NB4 (cell line): ENCODE results near the gene IMMP2L.

Experiments used
- DNase-seq: peaks from one replicate; pipeline ENCODE4 v3.0.0; 2010; ENCODE audit warnings: low read depth
- H3K4me3 ChIP-seq: one replicate; pipeline ENCODE4 v1.5.1; 2011; ENCODE audit warnings: mild to moderate bottlenecking, low read depth, low read length, moderate library complexity
- CTCF ChIP-seq: IDR thresholded peaks from one replicate; pipeline ENCODE4 v1.5.1; 2012; ENCODE audit warnings: low read depth, low read length
- MAX ChIP-seq: IDR thresholded peaks from 2 replicates; pipeline ENCODE4 v1.6.1; 2011; ENCODE audit warnings: low read depth, low read length
- MYC ChIP-seq: IDR thresholded peaks from 2 replicates; pipeline ENCODE4 v1.6.1; 2011; ENCODE audit warnings: low read depth, low read length
- POLR2A ChIP-seq: IDR thresholded peaks from 2 replicates; pipeline ENCODE4 v1.6.1; 2011; ENCODE audit warnings: mild to moderate bottlenecking; ENCODE audit not compliant: insufficient read length; ENCODE audit errors: extremely low read depth

The IMMP2L gene

GRCh38 chr7:110780712-110781111, 781.6 kb downstream of the IMMP2L start:
- TF ChIP-seq MAX (no peak), CTCF (no peak), MYC (no peak), POLR2A (no peak)
- no peak for DNase-seq
- no peak overlapping the region for H3K4me3 ChIP-seq

- TF ChIP-seq MYC, result no peak
- no peak for TF ChIP-seq POLR2A
- no peak for TF ChIP-seq MAX
- TF ChIP-seq CTCF, result no peak
- no peak for DNase-seq
- no peak overlapping the region for H3K4me3 ChIP-seq
These were observed 783.0 kb downstream of the IMMP2L start for GRCh38 chr7:110779339-110779738.

GRCh38 chr7:110775046-110775445, 787.2 kb downstream of the IMMP2L start:
- no peak overlapping the region for H3K4me3 ChIP-seq
- TF ChIP-seq CTCF (no peak), MYC (no peak), MAX (no peak), POLR2A (no peak)
- no peak for DNase-seq

GRCh38 chr7:110774071-110774470, 788.2 kb downstream of the IMMP2L start:
- DNase-seq, result no peak
- TF ChIP-seq MAX, result no peak
- no peak for TF ChIP-seq CTCF
- TF ChIP-seq MYC, result no peak
- TF ChIP-seq POLR2A, result no peak
- H3K4me3 ChIP-seq, result no peak overlapping the region

GRCh38 chr7:110772615-110773014, 789.7 kb downstream of the IMMP2L start:
- no peak for TF ChIP-seq MAX
- DNase-seq, result no peak
- H3K4me3 ChIP-seq, result no peak overlapping the region

- no peak for DNase-seq
- TF ChIP-seq POLR2A (no peak), CTCF (no peak), MAX (no peak), MYC (no peak)
- H3K4me3 ChIP-seq, result no peak overlapping the region
These were observed 790.6 kb downstream of the IMMP2L start for GRCh38 chr7:110771717-110772116.
